HepG2 (cell line): ENCODE measurements around the gene PLCB4. TPM values are rescaled to one million over a fixed set of nuclear protein-coding genes. Genes with fewer than 3 reads are reported as not detected.

ENCODE experiments used
- ATAC-seq: fragments of 200-7000 bp; cut with Tn5 transposase; 3 replicates; pipeline ENCODE4 v1.9.1; 2020; ENCODE audit warnings: mild to moderate bottlenecking, moderate library complexity
- BruUV-seq: library from RNA; stranded (reverse); fragments of 400-500 nt; replicated peaks from 2 replicates; lab custom pipeline; 2021; lab: Mats Ljungman, UMichigan
- CTCF ChIA-PET: fragments of 300-600 bp; formaldehyde crosslinking; extraction: SDS; loops from one replicate; lab custom pipeline; 2021; ENCODE audit warnings: low total read pairs, inconsistent platforms, low intra/inter-chr PET ratio; lab: Yijun Ruan, JAX
- POLR2A ChIA-PET: fragments of 350-600 bp; sonication (Branson Sonifier 250); formaldehyde crosslinking; loops from one replicate; lab custom pipeline; 2020; ENCODE audit warnings: antibody characterized with exemption, inconsistent platforms; lab: Yijun Ruan, JAX
- DNase-seq: peaks from one replicate; pipeline ENCODE4 v3.0.0-alpha.2; 2015; ENCODE audit warnings: low spot score
- FAIRE-seq: peaks from 3 replicates; lab custom pipeline; 2011; peaks lifted over from hg19 to GRCh38; lab: Jason Lieb, UNC
- H2AFZ ChIP-seq: one replicate; pipeline ENCODE4 v1.6.1; 2011; ENCODE audit warnings: low read length, inconsistent platforms
- H3K27ac ChIP-seq: fragments of 300-600 bp; 3 replicates; pipeline ENCODE4 v1.8.0; 2011; ENCODE audit warnings: mixed run types, mild to moderate bottlenecking, mixed read lengths, low read length, inconsistent platforms; ENCODE audit not compliant: insufficient read depth; ENCODE audit errors: extremely low read length
- H3K27me3 ChIP-seq, 2 experiments: fragments of 200-600 bp in 1 of 2; 2 replicates in 1 of 2; 3 replicates in 1 of 2; pipeline versions ENCODE4 v1.6.0 to v1.8.0; 2011; ENCODE audit warnings: low read length in 2 of 2, mild to moderate bottlenecking in 2 of 2, moderate library complexity in 2 of 2, inconsistent platforms in 1 of 2; ENCODE audit not compliant: insufficient read depth in 2 of 2, control insufficient read depth in 1 of 2
- H3K36me3 ChIP-seq, 2 experiments: fragments of 200-600 bp in 1 of 2; replicated peaks in 1 of 2; 2 replicates in 1 of 2; 3 replicates in 1 of 2; pipeline versions ENCODE4 v1.5.1 to v1.8.0; 2011; ENCODE audit warnings: low read length in 2 of 2, inconsistent platforms in 1 of 2; ENCODE audit not compliant: insufficient read depth in 2 of 2, control insufficient read depth in 1 of 2
- H3K4me1 ChIP-seq: 2 replicates; pipeline ENCODE4 v1.5.1; 2012; ENCODE audit warnings: low read length, inconsistent platforms; ENCODE audit not compliant: insufficient read depth
- H3K4me2 ChIP-seq: 2 replicates; pipeline ENCODE4 v1.6.0; 2011; ENCODE audit warnings: low read depth, low read length, inconsistent platforms
- H3K4me3 ChIP-seq, 3 experiments: fragments of 200-600 bp in 1 of 3; sonication (generic), shearing (Covaris generic) in 1 of 3; replicated peaks in 1 of 3; 2 replicates each; pipeline ENCODE4 v1.5.1; 2011 to 2016; ENCODE audit warnings: low read length in 3 of 3, inconsistent platforms in 2 of 3, low read depth in 2 of 3, mild to moderate bottlenecking in 2 of 3, control low read depth in 1 of 3, mixed read lengths in 1 of 3; ENCODE audit not compliant: insufficient read depth in 1 of 3
- H3K79me2 ChIP-seq: one replicate; pipeline ENCODE4 v1.6.1; 2011; ENCODE audit warnings: low read length, inconsistent platforms; ENCODE audit not compliant: insufficient read depth
- H3K9ac ChIP-seq: 2 replicates; pipeline ENCODE4 v1.6.0; 2011; ENCODE audit warnings: mild to moderate bottlenecking, low read depth, low read length, inconsistent platforms; ENCODE audit not compliant: insufficient read depth
- H3K9me3 ChIP-seq: 2 replicates; pipeline ENCODE4 v1.5.1; 2012; ENCODE audit warnings: mild to moderate bottlenecking, low read length
- H4K20me1 ChIP-seq: 2 replicates; pipeline ENCODE4 v1.6.0; 2011; ENCODE audit warnings: inconsistent platforms, mild to moderate bottlenecking, low read length, moderate library complexity; ENCODE audit not compliant: insufficient read depth
- KLF15 ChIP-seq: sonication (generic); formaldehyde crosslinking; IDR thresholded peaks from 2 replicates; pipeline ENCODE4 v1.8.1; 2023; ENCODE audit warnings: borderline replicate concordance, mild to moderate bottlenecking, inconsistent platforms, missing genetic modification reagents, mixed read lengths
- ZBTB21 ChIP-seq: sonication (generic); formaldehyde crosslinking; IDR thresholded peaks from 2 replicates; pipeline ENCODE4 v1.4.0; 2020; ENCODE audit warnings: missing genetic modification reagents
- ZNF331 ChIP-seq: sonication (generic); formaldehyde crosslinking; IDR thresholded peaks from 2 replicates; pipeline ENCODE4 v1.4.0; 2020; ENCODE audit warnings: missing genetic modification reagents
- WGBS: methylation state at CpG from one replicate; pipeline ENCODE4 v1.1.6; 2017; ENCODE audit warnings: low lambda C conversion rate; 5-methylcytosine and 5-hydroxymethylcytosine counted together
- in situ Hi-C: cut with HindIII; loops from 2 replicates; pipeline ENCODE4 v1.10.0; 2017; ENCODE audit warnings: low pct_unique_long_range_greater_than_20kb; ENCODE audit not compliant: extremely low pct_ligation_motif_present
- intact Hi-C: fragments of 100-400 bp; cut with micrococcal nuclease; formaldehyde crosslinking; loops from one replicate; pipeline ENCODE4 v1.10.0; 2022; ENCODE audit not compliant: unreplicated experiment
- polyA plus RNA-seq, 8 experiments: library from polyadenylated mRNA; depleted of rRNA in 3 of 8; stranded (reverse) in 7 of 8; unstranded in 1 of 8; fragments of >200 nt; fragmentation: Illumina TruSeq in 4 of 8; extraction: Trizol in 4 of 8; gene quantifications; 2 replicates each; pipeline versions ENCODE4 v1.2.1 to v1.2.3, GENCODE V29; 2011 to 2016; ENCODE audit warnings: low read depth in 4 of 8, missing spikeins in 1 of 8, mixed read lengths in 1 of 8; ENCODE audit not compliant: insufficient read depth in 1 of 8
- total RNA-seq, 5 experiments: library from RNA; depleted of rRNA; stranded (reverse); fragments of >200 nt; fragmentation: Illumina TruSeq; extraction: Trizol; gene quantifications; 2 replicates each; pipeline ENCODE4 v1.2.3, GENCODE V29; 2016; ENCODE audit warnings: low read depth in 1 of 5
- TF ChIP-seq, protein P1 (sequence below): sonication (generic); formaldehyde crosslinking; IDR thresholded peaks from 2 replicates; pipeline ENCODE4 v1.4.0; 2020; ENCODE audit warnings: missing genetic modification reagents, borderline replicate concordance
- TF ChIP-seq, protein P2 (sequence below): sonication (generic); formaldehyde crosslinking; IDR thresholded peaks from 2 replicates; pipeline ENCODE4 v1.8.0; 2022; ENCODE audit warnings: missing genetic modification reagents, low read depth, mild to moderate bottlenecking, borderline replicate concordance
- TF ChIP-seq, protein P3 (sequence below): sonication (generic); formaldehyde crosslinking; conservative IDR thresholded peaks from 2 replicates; pipeline ENCODE4 v1.8.0; 2022; ENCODE audit warnings: mild to moderate bottlenecking, moderate library complexity, missing genetic modification reagents
- TF ChIP-seq, protein P4 (sequence below): IDR thresholded peaks from 2 replicates; pipeline ENCODE4 v1.6.1; 2016; ENCODE audit warnings: low read depth, missing genetic modification reagents, missing compliant biosample characterization

Gene PLCB4
- total and polyA plus RNA-seq, 2 of the 13 experiments (the other 11 are each of a cell fraction or from before 2014, with no cell fraction given) = 0.01 TPM; not detected in 1

DNA sequence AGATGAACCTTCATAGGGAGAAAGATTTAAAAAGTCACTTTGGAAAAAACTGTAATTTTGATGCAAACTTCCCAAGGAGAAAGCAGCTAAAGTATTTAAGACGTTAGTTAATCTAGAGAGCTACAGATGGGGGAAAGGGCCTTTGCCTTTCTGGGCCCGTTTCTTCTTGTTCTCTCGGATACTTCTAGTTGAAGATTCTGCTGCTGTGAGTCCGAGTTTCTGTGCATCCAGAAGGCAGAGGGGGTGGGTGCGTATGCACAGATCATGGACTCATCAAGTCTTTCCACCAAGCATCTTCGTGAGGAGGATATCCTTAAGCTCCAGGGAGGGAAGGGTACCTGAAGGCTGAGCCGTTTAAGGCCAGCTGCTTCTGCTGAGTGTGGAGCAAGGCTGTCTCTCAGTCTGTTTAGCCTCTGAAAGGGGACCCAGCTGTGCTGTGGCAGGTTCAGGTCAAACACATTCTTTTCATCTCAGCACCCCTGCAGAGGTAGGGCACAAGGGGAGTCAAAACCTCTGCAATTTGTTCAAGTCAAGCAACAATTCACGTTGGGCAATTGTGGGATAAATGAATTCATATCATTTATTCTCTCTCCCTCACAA, 449.8 kb downstream of the PLCB4 start (continued):
- TF ChIP-seq, protein P1, sequence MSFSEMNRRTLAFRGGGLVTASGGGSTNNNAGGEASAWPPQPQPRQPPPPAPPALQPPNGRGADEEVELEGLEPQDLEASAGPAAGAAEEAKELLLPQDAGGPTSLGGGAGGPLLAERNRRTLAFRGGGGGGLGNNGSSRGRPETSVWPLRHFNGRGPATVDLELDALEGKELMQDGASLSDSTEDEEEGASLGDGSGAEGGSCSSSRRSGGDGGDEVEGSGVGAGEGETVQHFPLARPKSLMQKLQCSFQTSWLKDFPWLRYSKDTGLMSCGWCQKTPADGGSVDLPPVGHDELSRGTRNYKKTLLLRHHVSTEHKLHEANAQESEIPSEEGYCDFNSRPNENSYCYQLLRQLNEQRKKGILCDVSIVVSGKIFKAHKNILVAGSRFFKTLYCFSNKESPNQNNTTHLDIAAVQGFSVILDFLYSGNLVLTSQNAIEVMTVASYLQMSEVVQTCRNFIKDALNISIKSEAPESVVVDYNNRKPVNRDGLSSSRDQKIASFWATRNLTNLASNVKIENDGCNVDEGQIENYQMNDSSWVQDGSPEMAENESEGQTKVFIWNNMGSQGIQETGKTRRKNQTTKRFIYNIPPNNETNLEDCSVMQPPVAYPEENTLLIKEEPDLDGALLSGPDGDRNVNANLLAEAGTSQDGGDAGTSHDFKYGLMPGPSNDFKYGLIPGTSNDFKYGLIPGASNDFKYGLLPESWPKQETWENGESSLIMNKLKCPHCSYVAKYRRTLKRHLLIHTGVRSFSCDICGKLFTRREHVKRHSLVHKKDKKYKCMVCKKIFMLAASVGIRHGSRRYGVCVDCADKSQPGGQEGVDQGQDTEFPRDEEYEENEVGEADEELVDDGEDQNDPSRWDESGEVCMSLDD (CRISPR knock-in tag) = no peak

DNA sequence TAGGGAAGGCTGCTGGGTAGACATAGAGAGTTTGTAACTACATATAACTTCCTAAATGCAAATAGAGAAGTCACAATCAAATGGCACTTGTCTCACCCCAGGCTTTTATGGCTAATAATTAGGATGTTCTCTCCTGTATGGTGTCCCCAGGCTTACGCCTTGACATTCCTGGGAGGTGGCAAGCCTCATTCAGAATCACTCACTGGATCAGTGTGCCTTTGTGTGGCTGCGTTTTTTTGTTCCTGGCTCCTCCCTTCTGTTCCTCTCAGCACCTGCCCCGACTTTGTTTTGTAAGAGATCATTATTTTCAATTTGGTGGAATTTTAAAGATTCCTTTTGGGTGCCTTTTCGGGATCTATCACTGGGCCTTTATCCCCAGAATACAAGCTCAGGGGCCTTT, 451.2 kb downstream of the PLCB4 start:
- ATAC-seq = no peak
- H3K79me2 ChIP-seq = no peaks in the 10 kb centered on the region
- H3K27me3 ChIP-seq = peaks cover 0 to 42% of the 10 kb centered on the region in 2 experiments; a peak in 4 of 5 replicates
- FAIRE-seq = no peak
- no peaks in the 10 kb centered on the region for H3K36me3 ChIP-seq
- no TSS peak for BruUV-seq
- no peak for DNase-seq
- H4K20me1 ChIP-seq = no peaks in the 10 kb centered on the region
- in situ Hi-C loops (no loop called here), intact Hi-C loops (no loop called here)
- H3K4me3 ChIP-seq = no peak overlapping the region
- no peak overlapping the region for H3K27ac ChIP-seq
- under 1% methylated on average over 4 of the region's 4 CpGs for WGBS
- no peak overlapping the region for H3K9ac ChIP-seq
- no peaks in the 10 kb centered on the region for H3K4me1 ChIP-seq
- H3K9me3 ChIP-seq = no peaks in the 10 kb centered on the region
- CTCF ChIA-PET = no interaction called here
- no peak overlapping the region for H2AFZ ChIP-seq
- POLR2A ChIA-PET = no interaction called here
- TF ChIP-seq ZBTB21 (CRISPR knock-in tag) = no peak
- TF ChIP-seq, protein P2, sequence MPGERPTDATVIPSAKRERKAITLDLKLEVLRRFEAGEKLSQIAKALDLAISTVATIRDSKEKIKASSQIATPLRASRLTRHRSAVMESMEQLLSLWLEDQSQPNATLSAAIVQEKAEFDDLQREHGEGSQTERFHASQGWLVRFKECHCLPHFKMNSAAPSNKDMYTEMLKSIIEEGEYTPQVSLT (CRISPR knock-in tag) = no peak
- TF ChIP-seq, protein P3, sequence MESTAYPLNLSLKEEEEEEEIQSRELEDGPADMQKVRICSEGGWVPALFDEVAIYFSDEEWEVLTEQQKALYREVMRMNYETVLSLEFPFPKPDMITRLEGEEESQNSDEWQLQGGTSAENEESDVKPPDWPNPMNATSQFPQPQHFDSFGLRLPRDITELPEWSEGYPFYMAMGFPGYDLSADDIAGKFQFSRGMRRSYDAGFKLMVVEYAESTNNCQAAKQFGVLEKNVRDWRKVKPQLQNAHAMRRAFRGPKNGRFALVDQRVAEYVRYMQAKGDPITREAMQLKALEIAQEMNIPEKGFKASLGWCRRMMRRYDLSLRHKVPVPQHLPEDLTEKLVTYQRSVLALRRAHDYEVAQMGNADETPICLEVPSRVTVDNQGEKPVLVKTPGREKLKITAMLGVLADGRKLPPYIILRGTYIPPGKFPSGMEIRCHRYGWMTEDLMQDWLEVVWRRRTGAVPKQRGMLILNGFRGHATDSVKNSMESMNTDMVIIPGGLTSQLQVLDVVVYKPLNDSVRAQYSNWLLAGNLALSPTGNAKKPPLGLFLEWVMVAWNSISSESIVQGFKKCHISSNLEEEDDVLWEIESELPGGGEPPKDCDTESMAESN (CRISPR knock-in tag) = no peak
- TF ChIP-seq KLF15 = no peak
- TF ChIP-seq, protein P4, sequence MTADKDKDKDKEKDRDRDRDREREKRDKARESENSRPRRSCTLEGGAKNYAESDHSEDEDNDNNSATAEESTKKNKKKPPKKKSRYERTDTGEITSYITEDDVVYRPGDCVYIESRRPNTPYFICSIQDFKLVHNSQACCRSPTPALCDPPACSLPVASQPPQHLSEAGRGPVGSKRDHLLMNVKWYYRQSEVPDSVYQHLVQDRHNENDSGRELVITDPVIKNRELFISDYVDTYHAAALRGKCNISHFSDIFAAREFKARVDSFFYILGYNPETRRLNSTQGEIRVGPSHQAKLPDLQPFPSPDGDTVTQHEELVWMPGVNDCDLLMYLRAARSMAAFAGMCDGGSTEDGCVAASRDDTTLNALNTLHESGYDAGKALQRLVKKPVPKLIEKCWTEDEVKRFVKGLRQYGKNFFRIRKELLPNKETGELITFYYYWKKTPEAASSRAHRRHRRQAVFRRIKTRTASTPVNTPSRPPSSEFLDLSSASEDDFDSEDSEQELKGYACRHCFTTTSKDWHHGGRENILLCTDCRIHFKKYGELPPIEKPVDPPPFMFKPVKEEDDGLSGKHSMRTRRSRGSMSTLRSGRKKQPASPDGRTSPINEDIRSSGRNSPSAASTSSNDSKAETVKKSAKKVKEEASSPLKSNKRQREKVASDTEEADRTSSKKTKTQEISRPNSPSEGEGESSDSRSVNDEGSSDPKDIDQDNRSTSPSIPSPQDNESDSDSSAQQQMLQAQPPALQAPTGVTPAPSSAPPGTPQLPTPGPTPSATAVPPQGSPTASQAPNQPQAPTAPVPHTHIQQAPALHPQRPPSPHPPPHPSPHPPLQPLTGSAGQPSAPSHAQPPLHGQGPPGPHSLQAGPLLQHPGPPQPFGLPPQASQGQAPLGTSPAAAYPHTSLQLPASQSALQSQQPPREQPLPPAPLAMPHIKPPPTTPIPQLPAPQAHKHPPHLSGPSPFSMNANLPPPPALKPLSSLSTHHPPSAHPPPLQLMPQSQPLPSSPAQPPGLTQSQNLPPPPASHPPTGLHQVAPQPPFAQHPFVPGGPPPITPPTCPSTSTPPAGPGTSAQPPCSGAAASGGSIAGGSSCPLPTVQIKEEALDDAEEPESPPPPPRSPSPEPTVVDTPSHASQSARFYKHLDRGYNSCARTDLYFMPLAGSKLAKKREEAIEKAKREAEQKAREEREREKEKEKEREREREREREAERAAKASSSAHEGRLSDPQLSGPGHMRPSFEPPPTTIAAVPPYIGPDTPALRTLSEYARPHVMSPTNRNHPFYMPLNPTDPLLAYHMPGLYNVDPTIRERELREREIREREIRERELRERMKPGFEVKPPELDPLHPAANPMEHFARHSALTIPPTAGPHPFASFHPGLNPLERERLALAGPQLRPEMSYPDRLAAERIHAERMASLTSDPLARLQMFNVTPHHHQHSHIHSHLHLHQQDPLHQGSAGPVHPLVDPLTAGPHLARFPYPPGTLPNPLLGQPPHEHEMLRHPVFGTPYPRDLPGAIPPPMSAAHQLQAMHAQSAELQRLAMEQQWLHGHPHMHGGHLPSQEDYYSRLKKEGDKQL = no peak
- TF ChIP-seq ZNF331 (CRISPR knock-in tag) = no peak
- H3K4me2 ChIP-seq = no peak overlapping the region
